ENCODE data around the gene RPH3AL. TPM values are rescaled to one million over a fixed set of nuclear protein-coding genes. Genes with fewer than 3 reads are reported as not detected.

Gene RPH3AL
- total RNA-seq, 1 donor from 2014 or later: 16.9 TPM

GRCh38 chr17:165939-166338 is 186.7 kb downstream of the RPH3AL start:
- H3K4me3 Mint-ChIP-seq: no peak overlapping the region
- peaks cover 20% of the 10 kb centered on the region for H3K36me3 Mint-ChIP-seq
- H3K27ac Mint-ChIP-seq: no peak overlapping the region
- H3K9me3 Mint-ChIP-seq: no peaks in the 10 kb centered on the region
- no peaks in the 10 kb centered on the region for H3K27me3 Mint-ChIP-seq (ENCODE audit: low read depth)
- TF ChIP-seq CTCF (IDR thresholded peaks at IDR 0.05; ENCODE audit: unreplicated experiment): no peak
- no peak for DNase-seq (ENCODE audit: low spot score in 2 of 2, unreplicated experiment in 2 of 2)
- peaks cover 2% of the 10 kb centered on the region for H3K4me1 Mint-ChIP-seq

GRCh38 chr17:164303-165235 is 188.0 kb downstream of the RPH3AL start:
- H3K36me3 Mint-ChIP-seq: peaks cover 24% of the 10 kb centered on the region
- H3K4me3 Mint-ChIP-seq: no peak overlapping the region
- peaks cover 2% of the 10 kb centered on the region for H3K4me1 Mint-ChIP-seq
- no peak for TF ChIP-seq CTCF (IDR thresholded peaks at IDR 0.05; ENCODE audit: unreplicated experiment)
- H3K27ac Mint-ChIP-seq: no peak overlapping the region
- peak in 1 of 2 experiments; percentile 60 for DNase-seq (ENCODE audit: low spot score in 2 of 2, unreplicated experiment in 2 of 2)
- H3K27me3 Mint-ChIP-seq (ENCODE audit: low read depth): no peaks in the 10 kb centered on the region
- no peaks in the 10 kb centered on the region for H3K9me3 Mint-ChIP-seq

GRCh38 chr17:163514-164098 is 189.0 kb downstream of the RPH3AL start:
- H3K9me3 Mint-ChIP-seq: no peaks in the 10 kb centered on the region
- H3K4me3 Mint-ChIP-seq: no peak overlapping the region
- H3K4me1 Mint-ChIP-seq: peaks cover 2% of the 10 kb centered on the region
- peak; percentile 21 for TF ChIP-seq CTCF (IDR thresholded peaks at IDR 0.05; ENCODE audit: unreplicated experiment)
- H3K27me3 Mint-ChIP-seq (ENCODE audit: low read depth): no peaks in the 10 kb centered on the region
- H3K36me3 Mint-ChIP-seq: peaks cover 19% of the 10 kb centered on the region
- no peak for DNase-seq (ENCODE audit: low spot score in 2 of 2, unreplicated experiment in 2 of 2)
- H3K27ac Mint-ChIP-seq: no peak overlapping the region

- Mint-ChIP-seq H3K9me3 (no peaks in the 10 kb centered on the region), H3K27ac (no peak overlapping the region), H3K36me3 (peaks cover 25% of the 10 kb centered on the region), H3K4me1 (peaks cover 2% of the 10 kb centered on the region), H3K4me3 (no peak overlapping the region), H3K27me3 (ENCODE audit: low read depth) (no peaks in the 10 kb centered on the region)
- TF ChIP-seq CTCF (IDR thresholded peaks at IDR 0.05; ENCODE audit: unreplicated experiment): no peak
- no peak for DNase-seq (ENCODE audit: low spot score in 2 of 2, unreplicated experiment in 2 of 2)
Measured at GRCh38 chr17:162689-163088, 189.9 kb downstream of the RPH3AL start.

Other genes with a start within 250 kb of the RPH3AL start
- not detected in 3 replicates for gene SCGB1C2, start 215.2 kb downstream of the RPH3AL start, total RNA-seq
- 55.3 to 60.2 TPM (median 59.6 TPM) in 3 replicates for gene DOC2B, start 171.2 kb downstream of the RPH3AL start, total RNA-seq
- 12.6 to 14.9 TPM (median 13.5 TPM) in 3 replicates for gene RFLNB, start 93.1 kb upstream of the RPH3AL start, total RNA-seq

Measured in mesothelial cell of epicardium (in vitro differentiated cells).